Mesenteric fat pad (tissue), 1 donor: ENCODE results near the gene WDR72. TPM values are rescaled to one million over a fixed set of nuclear protein-coding genes. Genes with fewer than 3 reads are reported as not detected.

Source experiments
- total RNA-seq: library from RNA; stranded (reverse); fragmentation: NEBNext Ultra II Directional; extraction: Animal tissue kit (Norgen Biotek cat#: 25700); gene quantifications from one replicate; pipeline ENCODE4 v1.2.1, GENCODE V29; 2021
- donor health status: DM: yes; HTN: yes; CAD: no.

The WDR72 gene
- total RNA-seq, 1 donor from 2014 or later = not detected

Other genes with a start within 250 kb of the WDR72 start
- gene UNC13C, start 218.8 kb upstream of the WDR72 start, total RNA-seq = not detected